ENCODE data around the gene SLC10A2. TPM values are rescaled to one million over a fixed set of nuclear protein-coding genes. Genes with fewer than 3 reads are reported as not detected.

SLC10A2 gene
- total and polyA plus RNA-seq, 12 donors = not detected

DNA sequence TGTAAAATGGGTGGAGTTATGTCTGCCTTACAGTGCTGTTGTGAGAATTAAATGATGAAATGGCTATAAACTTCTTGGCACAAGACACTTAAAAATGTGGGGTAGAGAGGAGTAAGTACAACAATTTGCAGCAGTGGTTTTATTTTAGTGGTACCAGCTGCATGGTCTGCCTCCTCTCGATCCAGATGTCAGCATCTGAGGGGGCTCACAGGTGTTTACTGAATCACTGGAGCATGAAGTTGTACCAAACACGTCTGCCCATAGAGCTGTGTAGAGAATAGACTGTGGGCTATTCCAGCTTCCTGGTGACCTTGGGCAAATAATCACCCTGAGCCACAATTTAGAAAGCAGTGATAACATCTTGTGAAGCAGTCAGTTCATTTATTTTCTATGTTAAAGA, 11.1 kb downstream of the SLC10A2 start:
- Histone ChIP-seq H3K4me1 (no peaks in the 10 kb centered on the region), H3K27me3 (no peaks in the 10 kb centered on the region), H3K36me3 (no peaks in the 10 kb centered on the region), H3K9me3 (peaks cover 0 to 51% (median 16%) of the 10 kb centered on the region in 11 donors), H3K27ac (no peak overlapping the region), H3K4me3 (no peak overlapping the region)
- DNase-seq (no peak), ATAC-seq (no peak)
- TF ChIP-seq, protein P1, sequence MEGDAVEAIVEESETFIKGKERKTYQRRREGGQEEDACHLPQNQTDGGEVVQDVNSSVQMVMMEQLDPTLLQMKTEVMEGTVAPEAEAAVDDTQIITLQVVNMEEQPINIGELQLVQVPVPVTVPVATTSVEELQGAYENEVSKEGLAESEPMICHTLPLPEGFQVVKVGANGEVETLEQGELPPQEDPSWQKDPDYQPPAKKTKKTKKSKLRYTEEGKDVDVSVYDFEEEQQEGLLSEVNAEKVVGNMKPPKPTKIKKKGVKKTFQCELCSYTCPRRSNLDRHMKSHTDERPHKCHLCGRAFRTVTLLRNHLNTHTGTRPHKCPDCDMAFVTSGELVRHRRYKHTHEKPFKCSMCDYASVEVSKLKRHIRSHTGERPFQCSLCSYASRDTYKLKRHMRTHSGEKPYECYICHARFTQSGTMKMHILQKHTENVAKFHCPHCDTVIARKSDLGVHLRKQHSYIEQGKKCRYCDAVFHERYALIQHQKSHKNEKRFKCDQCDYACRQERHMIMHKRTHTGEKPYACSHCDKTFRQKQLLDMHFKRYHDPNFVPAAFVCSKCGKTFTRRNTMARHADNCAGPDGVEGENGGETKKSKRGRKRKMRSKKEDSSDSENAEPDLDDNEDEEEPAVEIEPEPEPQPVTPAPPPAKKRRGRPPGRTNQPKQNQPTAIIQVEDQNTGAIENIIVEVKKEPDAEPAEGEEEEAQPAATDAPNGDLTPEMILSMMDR (IDR thresholded peaks at IDR 0.05) = no peak
- WGBS, 2 donors = 72 to 77% methylated on average over 2 of the region's 2 CpGs
- intact Hi-C loops (cut with DNase I) = no loop called here

DNA sequence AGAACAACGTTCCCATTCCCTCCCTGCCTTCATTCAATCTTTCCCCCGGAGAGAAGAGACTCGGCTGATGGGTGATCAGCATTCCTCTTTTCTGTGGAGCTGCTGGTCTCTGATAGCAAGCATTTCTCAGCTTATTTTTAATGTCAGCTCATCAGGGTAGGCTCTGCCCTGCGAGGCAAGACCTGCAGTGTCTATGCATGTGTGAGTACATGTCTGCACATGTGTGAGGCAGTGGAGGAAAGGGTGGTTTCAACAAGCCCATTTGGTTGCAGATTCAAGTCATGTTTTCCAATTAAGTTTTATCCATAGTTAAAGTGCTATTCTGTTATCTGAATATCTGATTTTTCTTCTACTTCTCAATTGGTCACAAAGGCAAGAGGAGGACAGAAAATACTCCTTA, 19.5 kb downstream of the SLC10A2 start:
- DNase-seq (no peak), ATAC-seq (no peak)
- H3K4me1 ChIP-seq = no peaks in the 10 kb centered on the region
- WGBS, 2 donors = 81 to 85% methylated on average over 4 of the region's 4 CpGs
- no peaks in the 10 kb centered on the region for H3K36me3 ChIP-seq
- no peak overlapping the region for H3K27ac ChIP-seq
- no peaks in the 10 kb centered on the region for H3K27me3 ChIP-seq
- no peaks in the 10 kb centered on the region for H3K9me3 ChIP-seq
- TF ChIP-seq, protein P1 (IDR thresholded peaks at IDR 0.05) = no peak
- intact Hi-C loops (cut with DNase I) = no loop called here
- no peak overlapping the region for H3K4me3 ChIP-seq

- Histone ChIP-seq H3K27ac (no peak overlapping the region), H3K27me3 (no peaks in the 10 kb centered on the region), H3K9me3 (no peaks in the 10 kb centered on the region), H3K4me3 (no peak overlapping the region), H3K36me3 (no peaks in the 10 kb centered on the region), H3K4me1 (no peaks in the 10 kb centered on the region)
- DNase-seq (no peak), ATAC-seq (no peak)
- TF ChIP-seq, protein P1 (IDR thresholded peaks at IDR 0.05) = no peak
- 82 to 84% methylated on average over 3 of the region's 3 CpGs for WGBS, 2 donors
- intact Hi-C loops (cut with DNase I) = no loop called here
Observed at GRCh38 chr13:103044056-103044455, 22.2 kb downstream of the SLC10A2 start.

GRCh38 chr13:103040006-103040405, 26.2 kb downstream of the SLC10A2 start:
- DNase-seq (no peak), ATAC-seq (no peak)
- intact Hi-C loops (cut with DNase I) = loop anchor here in 1 of 10 donors (2.0 kb wide), 1 partner anchor 19 kb away; no protein-coding TSS in a partner anchor
- Histone ChIP-seq H3K27ac (no peak overlapping the region), H3K9me3 (no peaks in the 10 kb centered on the region), H3K36me3 (no peaks in the 10 kb centered on the region), H3K4me3 (no peak overlapping the region), H3K4me1 (no peaks in the 10 kb centered on the region), H3K27me3 (no peaks in the 10 kb centered on the region)
- TF ChIP-seq, protein P1 (IDR thresholded peaks at IDR 0.05) = no peak
- WGBS, 2 donors = 87 to 88% methylated on average over 1 of the region's 1 CpG

Measured in heart right ventricle (tissue), 16 donors.